Measurements from ENCODE around the gene OR11A1.

DNA sequence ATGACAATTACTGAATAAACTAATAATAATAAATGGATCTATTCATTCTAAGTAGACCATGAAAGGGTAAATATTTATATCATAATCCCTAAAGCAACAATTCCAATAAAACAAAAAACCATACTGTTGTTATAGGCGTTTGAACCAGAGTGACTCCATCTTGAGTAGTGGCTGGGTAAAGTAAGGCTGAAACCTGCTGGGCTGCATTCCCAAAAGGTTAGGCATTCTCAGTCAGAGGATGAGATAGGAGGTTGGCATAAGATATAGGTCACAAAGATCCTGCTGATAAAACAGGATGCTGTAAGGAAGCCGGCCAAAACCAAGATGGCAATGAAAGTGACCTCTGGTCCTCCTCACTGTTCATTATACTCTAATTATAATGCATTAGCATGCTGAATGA is 8.4 kb upstream of the OR11A1 start:
- no peak for TF ChIP-seq YY1 (IDR thresholded peaks at IDR 0.05)
- TF ChIP-seq, protein P1, sequence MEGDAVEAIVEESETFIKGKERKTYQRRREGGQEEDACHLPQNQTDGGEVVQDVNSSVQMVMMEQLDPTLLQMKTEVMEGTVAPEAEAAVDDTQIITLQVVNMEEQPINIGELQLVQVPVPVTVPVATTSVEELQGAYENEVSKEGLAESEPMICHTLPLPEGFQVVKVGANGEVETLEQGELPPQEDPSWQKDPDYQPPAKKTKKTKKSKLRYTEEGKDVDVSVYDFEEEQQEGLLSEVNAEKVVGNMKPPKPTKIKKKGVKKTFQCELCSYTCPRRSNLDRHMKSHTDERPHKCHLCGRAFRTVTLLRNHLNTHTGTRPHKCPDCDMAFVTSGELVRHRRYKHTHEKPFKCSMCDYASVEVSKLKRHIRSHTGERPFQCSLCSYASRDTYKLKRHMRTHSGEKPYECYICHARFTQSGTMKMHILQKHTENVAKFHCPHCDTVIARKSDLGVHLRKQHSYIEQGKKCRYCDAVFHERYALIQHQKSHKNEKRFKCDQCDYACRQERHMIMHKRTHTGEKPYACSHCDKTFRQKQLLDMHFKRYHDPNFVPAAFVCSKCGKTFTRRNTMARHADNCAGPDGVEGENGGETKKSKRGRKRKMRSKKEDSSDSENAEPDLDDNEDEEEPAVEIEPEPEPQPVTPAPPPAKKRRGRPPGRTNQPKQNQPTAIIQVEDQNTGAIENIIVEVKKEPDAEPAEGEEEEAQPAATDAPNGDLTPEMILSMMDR (IDR thresholded peaks at IDR 0.05; ENCODE audit: low read depth, low read length, missing input control): no peak
- TF ChIP-seq, protein P2, sequence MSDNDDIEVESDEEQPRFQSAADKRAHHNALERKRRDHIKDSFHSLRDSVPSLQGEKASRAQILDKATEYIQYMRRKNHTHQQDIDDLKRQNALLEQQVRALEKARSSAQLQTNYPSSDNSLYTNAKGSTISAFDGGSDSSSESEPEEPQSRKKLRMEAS (IDR thresholded peaks at IDR 0.05): no peak
- TF ChIP-seq TAF1 (conservative IDR thresholded peaks at IDR 0.05): no peak
- TF ChIP-seq, protein P3, sequence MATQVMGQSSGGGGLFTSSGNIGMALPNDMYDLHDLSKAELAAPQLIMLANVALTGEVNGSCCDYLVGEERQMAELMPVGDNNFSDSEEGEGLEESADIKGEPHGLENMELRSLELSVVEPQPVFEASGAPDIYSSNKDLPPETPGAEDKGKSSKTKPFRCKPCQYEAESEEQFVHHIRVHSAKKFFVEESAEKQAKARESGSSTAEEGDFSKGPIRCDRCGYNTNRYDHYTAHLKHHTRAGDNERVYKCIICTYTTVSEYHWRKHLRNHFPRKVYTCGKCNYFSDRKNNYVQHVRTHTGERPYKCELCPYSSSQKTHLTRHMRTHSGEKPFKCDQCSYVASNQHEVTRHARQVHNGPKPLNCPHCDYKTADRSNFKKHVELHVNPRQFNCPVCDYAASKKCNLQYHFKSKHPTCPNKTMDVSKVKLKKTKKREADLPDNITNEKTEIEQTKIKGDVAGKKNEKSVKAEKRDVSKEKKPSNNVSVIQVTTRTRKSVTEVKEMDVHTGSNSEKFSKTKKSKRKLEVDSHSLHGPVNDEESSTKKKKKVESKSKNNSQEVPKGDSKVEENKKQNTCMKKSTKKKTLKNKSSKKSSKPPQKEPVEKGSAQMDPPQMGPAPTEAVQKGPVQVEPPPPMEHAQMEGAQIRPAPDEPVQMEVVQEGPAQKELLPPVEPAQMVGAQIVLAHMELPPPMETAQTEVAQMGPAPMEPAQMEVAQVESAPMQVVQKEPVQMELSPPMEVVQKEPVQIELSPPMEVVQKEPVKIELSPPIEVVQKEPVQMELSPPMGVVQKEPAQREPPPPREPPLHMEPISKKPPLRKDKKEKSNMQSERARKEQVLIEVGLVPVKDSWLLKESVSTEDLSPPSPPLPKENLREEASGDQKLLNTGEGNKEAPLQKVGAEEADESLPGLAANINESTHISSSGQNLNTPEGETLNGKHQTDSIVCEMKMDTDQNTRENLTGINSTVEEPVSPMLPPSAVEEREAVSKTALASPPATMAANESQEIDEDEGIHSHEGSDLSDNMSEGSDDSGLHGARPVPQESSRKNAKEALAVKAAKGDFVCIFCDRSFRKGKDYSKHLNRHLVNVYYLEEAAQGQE (IDR thresholded peaks at IDR 0.05): no peak
- no peak for TF ChIP-seq SP1 (IDR thresholded peaks at IDR 0.05)
- TF ChIP-seq, protein P4, sequence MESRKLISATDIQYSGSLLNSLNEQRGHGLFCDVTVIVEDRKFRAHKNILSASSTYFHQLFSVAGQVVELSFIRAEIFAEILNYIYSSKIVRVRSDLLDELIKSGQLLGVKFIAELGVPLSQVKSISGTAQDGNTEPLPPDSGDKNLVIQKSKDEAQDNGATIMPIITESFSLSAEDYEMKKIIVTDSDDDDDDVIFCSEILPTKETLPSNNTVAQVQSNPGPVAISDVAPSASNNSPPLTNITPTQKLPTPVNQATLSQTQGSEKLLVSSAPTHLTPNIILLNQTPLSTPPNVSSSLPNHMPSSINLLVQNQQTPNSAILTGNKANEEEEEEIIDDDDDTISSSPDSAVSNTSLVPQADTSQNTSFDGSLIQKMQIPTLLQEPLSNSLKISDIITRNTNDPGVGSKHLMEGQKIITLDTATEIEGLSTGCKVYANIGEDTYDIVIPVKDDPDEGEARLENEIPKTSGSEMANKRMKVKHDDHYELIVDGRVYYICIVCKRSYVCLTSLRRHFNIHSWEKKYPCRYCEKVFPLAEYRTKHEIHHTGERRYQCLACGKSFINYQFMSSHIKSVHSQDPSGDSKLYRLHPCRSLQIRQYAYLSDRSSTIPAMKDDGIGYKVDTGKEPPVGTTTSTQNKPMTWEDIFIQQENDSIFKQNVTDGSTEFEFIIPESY (IDR thresholded peaks at IDR 0.05): no peak
- TF ChIP-seq, protein P5, sequence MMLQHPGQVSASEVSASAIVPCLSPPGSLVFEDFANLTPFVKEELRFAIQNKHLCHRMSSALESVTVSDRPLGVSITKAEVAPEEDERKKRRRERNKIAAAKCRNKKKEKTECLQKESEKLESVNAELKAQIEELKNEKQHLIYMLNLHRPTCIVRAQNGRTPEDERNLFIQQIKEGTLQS (IDR thresholded peaks at IDR 0.05): no peak
- TF ChIP-seq NR2F2 (IDR thresholded peaks at IDR 0.05): no peak
- TF ChIP-seq JUND (IDR thresholded peaks at IDR 0.05): no peak
- no peak for TF ChIP-seq GABPA (IDR thresholded peaks at IDR 0.05 in 1 of 2, conservative IDR thresholded peaks at IDR 0.05 in 1 of 2)

Measured in liver (tissue), 3 donors.